VCaP (cell line): Measurements from ENCODE around the gene PRKG1.

Experiments used
- H3K27ac ChIP-seq: fragments of 450-650 bp; 2 replicates; pipeline ENCODE4 v1.5.1; 2017
- CTCF ChIP-seq: fragments of 450-650 bp; conservative IDR thresholded peaks from 2 replicates; pipeline ENCODE4 v1.5.1; 2017; ENCODE audit warnings: mild to moderate bottlenecking, moderate library complexity

Gene PRKG1

DNA sequence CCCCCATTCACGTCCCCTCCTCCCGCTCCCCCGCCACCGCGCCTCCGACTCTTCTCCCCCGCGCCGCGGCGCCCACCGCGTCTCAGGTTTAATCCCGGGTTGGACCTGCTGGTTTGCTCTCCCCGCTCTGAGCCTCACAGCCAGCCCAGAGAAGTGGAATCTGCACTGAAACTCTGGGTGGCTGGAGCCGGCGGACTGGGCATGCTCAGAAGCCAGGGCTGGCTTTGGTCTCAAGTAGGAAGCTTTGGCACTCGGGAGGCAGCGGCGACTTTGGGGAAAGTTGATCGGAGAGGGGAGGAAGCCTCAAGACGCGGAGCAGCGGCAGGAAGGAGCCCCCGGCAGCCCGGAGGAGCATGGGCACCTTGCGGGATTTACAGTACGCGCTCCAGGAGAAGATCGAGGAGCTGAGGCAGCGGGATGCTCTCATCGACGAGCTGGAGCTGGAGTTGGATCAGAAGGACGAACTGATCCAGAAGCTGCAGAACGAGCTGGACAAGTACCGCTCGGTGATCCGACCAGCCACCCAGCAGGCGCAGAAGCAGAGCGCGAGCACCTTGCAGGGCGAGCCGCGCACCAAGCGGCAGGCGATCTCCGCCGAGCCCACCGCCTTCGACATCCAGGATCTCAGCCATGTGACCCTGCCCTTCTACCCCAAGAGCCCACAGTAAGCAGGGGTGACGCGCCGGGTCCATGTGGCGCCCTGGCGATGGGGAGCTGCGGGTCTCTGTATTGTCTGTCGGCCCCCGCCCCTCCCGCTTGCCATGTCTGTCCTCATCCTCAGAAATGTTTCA, at the start of gene PRKG1:
TSS of gene PRKG1 (plus strand) at position 250 of the 791 bp plus-strand sequence.
- TF ChIP-seq CTCF = no peak
- 0 out of 2 replicates have a peak within 1 kb of the TSS, but pooled peaks have one; percentile 15 for H3K27ac ChIP-seq

GRCh38 chr10:51028420-51028819, 45.9 kb upstream of the PRKG1 start:
- no peak overlapping the region for H3K27ac ChIP-seq
- no peak for TF ChIP-seq CTCF

DNA sequence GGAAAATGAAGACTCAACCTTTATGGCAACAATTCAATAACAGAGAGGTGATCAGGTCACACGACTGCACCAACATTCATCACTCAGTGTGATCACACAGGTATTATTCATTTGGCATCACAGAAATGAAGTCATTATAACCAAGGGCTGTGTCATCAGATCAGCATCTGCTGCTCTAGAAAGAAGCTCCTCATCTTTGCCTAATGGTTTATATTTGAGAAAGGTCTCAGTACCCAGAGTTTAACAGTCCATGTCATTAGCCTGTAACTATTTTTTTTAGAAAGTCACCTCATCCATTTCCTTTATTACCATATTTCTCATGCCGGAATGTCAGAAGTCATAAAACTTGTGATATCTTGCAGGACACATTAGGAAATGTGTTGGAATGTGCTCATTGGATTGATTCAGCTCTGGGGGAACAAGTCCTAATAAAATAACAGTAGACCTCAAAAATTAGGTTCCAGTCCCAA, 45.1 kb upstream of the PRKG1 start:
- TF ChIP-seq CTCF = no peak

GRCh38 chr10:51030480-51030879, 43.8 kb upstream of the PRKG1 start:
- TF ChIP-seq CTCF = no peak
- no peak overlapping the region for H3K27ac ChIP-seq

More for the DNA sequence above, 45.1 kb upstream of the PRKG1 start:
- no peak overlapping the region for H3K27ac ChIP-seq

DNA sequence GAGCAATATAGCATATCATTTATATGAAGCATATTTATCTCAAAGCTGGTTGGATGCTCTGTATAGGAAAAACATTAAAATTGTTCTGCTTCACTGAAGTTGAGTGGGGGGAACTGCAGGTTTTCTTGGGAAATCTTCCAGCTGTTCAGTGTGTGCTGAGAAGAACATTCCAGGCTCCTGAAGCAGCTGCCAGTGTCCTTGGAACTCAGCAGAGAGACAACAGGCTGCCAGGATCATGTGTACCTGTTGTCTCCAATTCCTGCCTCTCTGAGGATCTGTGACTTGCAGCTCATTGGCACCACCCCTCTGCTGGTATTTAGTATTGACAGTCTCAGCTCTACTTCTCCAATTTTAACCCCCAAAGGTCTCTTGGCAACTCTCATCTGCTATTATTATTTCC, 42.3 kb upstream of the PRKG1 start:
- H3K27ac ChIP-seq = no peak overlapping the region
- TF ChIP-seq CTCF = no peak

DNA sequence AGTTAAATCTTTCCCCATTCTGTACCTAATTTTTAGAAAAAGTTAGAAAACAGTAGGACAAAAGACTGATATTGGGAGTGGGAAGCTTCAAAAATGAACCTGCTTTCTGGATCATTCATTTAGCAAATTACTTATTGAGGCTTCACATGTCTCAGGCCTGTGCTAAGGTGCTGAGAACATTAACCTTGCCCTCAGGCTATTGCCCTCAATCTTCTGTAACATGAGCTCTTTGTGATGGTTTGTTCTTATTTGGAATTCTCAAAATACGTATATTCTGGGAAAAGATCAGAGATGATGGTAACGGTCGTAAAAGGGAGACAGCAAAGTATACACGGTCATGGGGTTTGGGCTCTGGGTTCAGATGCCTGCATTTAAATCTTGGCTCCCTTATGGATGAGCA, 39.5 kb upstream of the PRKG1 start:
- TF ChIP-seq CTCF = no peak

DNA sequence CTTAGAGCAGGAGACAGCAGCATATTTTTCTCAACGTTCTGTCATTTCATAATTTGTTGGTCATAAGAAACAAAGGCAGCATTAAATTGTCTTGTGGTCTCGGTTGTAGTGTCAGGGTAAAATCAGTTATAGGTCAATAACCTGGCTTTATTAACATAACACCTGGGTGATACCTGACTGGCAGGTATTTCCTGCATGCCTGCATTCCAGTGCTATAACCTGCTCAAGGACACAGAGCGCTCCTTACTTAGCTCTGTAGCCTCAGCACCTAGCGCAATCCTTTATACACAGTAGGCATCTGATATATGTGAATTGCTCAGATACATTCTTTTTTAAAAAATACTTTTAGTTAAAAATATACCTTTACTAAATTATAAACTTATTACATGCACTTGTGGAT, 38.9 kb upstream of the PRKG1 start:
- TF ChIP-seq CTCF = no peak
- H3K27ac ChIP-seq = no peak overlapping the region

More for the DNA sequence above, 39.5 kb upstream of the PRKG1 start:
- no peak overlapping the region for H3K27ac ChIP-seq
